ENCODE measurements around the gene PRPS1L1.

PRPS1L1 gene

DNA sequence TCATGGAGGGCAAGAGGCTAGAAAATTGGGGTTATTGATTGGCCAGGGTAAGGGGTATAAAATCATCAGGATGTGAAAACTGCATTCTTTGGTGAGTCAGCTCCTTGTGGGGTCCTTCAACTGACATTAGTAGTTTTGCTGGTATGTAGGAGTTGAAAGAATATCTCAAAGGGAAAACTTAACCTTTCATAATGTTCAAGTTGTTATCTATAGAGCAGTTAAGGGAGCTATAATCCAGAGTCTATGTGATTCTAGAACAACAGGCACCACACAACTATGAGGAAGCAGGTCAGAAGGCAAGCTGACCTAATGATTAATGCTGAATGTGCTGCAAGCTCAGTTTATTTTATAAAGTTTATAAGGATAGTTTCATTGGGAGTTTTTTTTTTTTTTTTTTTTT, 13.7 kb downstream of the PRPS1L1 start:
- DNase-seq (ENCODE audit: low read depth): no peak

DNA sequence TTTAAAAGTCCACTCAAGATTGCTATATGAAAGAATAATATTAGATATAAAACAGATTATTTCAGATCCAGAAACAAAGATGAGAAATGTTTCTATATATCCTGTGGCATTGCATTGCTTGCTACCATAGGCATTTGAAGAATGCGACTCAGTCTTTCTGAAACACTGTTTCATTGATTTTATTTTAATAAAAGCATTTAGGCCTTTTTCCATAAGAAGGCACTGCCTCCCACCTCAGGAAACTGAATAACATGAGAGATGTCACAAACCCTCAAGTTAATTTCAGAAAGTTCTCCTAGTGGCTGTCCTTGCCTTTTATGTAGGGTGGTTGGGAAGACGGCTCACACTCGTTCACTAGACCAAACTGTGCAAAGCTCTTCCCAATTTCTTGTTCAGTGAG, 23.3 kb downstream of the PRPS1L1 start:
- DNase-seq (ENCODE audit: low read depth): no peak

DNA sequence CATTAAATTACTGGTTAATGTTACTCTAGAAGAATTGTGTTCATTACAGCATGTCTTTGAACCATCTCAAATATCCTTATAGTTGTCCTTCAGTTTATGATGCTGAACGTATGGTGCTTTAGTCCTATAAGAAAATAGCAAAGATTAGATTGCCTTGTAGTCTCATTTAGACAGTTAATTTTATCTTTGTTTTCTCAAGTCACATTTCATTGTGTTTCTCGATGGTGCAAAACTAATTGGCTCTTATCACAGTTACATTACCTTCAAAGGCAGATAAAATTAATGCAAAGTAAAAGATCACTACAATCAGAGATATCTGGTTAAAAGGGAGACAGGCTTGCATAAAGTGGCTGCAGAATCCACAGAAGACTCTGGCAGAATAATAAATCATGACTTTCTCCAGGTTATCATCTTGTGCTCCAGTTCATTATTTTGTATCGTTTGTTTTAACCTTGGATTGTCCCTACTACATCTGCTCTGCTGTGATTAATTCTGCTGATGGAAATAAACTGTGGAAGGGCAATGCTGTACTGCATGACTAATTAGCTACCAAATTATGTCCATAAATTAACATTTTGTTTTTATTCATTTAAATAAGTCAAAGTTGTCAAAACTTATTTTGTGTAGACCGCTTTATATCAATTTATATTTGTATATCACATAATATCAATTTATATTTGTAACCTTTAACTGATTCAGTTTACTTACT, 24.2 kb downstream of the PRPS1L1 start:
- no peak for DNase-seq (ENCODE audit: low read depth)

DNA sequence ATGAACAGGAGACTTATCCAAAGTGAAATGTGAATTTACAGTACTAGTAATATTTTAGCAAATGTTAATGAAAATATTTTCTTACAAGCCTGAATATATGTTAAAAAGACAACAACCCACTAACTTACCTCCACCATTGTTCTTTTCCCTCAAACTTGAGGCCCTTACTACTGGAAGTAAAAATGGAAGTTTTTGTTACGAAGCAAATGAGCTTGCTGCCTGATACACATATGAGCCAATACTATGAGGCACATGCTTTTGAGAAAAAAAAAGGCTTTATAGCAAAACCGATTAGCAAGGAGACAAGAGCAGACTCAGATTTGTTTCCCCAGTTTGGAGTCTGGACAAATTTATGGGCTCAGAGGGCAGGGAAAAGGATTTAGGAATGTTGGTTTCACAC, 29.0 kb downstream of the PRPS1L1 start:
- DNase-seq (ENCODE audit: low read depth): no peak

DNA sequence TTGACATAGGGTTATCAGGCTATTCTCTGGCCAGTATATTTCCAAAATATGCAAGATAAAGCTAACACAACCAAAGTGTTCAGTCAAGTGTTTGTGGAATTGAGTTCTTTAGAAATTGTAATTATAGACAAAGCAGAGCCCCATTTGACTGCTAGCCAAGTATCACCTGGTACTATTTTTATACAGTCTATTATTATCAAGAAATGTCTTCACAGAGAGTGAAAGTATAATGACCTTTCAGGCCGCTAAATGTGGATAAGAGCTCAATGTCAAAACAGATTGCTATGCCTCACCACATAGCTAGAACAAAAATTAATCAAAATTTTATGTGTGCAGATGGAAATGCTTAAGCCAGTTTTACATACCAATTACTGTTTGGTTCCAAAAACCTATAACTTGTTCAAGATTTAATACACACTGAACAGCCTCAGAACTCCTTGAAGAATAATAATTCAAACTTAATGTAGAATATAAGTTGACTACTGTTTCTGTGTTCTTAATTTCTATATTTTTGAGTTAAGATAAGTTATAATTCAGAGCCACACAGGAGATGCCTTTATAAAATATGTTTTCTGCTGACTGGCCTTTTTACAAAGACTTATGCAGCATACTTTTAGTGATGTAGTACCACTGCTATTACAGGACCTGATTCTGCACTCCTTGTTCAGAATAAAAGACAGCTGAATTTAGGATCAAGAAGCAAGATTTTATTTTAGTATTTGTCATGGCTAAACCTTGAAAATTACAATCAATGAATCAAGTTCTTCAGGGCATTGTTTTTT, 31.0 kb downstream of the PRPS1L1 start:
- DNase-seq (ENCODE audit: low read depth): no peak

DNA sequence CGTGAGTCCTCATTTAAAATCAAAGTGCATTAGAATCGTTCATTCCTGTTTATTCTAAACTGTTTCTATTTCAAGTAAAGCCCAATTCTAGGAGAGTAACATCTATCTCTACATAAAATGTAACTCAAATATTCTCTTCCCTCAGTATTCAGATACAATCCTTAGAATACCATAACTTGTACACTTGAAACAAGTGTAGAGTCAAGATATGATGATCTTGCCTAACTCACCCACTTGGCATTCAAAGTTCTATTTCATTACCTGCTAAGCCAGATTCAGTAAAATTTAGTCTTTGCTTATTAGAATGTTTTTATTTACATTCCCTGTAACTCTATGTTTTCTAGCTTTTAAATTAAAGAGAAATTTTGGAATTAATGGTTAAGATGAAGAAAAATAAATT, 31.6 kb downstream of the PRPS1L1 start:
- DNase-seq (ENCODE audit: low read depth): no peak

DNA sequence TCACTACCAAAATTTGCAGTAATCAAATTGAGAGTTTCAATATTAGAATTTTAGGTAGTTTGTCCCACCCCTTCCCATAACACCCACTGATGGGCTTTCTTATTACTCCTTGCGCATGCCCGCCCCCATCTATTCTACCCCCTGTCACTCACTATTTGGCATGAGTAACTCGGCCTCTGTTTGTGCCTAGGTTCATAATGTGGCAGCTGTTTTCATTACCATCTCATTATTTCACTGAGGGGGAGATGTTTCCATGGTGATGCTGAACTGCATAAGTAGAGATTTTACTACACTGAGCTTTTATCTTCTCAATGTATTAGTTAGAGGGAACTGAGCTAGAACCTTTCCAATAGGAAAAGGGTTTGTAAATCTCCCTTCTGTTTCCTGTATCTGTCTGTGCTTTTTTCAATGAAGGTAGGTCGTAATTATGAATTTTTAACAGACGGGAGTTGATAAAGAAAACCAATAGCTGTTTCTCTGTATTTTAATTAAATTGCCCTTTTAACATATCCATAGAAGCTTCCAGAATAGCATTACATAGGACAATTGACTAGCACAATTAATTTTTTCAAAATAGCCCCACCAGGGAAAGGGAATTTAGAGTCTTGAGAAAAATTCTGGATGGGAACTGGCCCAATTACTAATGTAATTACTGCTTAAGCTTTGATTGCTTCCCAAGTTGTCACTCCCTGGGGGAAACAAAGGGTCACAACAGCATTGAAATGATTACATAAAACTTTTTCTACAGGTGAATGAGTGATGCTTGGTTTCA, 33.4 kb downstream of the PRPS1L1 start:
- DNase-seq (ENCODE audit: low read depth): no peak

DNA sequence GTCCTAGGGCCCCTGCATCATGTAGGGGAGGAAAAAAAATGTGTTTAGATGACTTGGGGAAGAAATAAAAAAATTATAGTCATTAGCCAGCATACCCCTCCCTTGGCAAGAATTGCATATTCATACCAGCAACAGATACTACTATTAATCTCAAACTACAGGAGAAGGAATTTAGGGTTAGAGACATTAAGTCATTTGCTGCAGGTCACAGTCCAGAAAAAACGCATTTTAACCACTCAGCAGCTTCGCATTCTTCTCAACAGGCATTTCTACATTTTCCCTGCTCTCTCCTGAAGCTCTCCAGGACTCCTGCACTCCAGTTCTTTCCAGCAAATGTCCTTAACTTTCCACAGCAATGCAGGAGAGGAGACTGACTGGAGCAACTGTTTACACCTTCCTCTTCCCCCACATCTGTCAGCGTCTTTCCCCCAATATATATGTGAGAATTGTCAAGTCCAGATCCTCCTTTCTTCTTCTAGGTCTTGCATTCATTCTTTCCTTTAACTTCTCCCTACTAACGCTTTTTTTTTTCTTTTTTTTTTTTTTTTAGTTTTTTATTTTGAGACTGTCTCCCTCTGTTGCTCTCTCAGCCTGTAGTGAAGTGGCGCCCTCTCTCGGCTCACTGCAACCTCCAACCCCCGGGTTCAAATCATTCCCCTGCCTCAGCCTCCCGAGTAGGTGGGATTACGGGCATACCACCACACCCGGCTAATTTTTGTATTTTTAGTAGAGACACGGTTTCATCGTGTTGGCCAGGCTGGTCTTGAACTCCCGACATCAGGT, 35.6 kb downstream of the PRPS1L1 start:
- DNase-seq (ENCODE audit: low read depth): no peak

DNA sequence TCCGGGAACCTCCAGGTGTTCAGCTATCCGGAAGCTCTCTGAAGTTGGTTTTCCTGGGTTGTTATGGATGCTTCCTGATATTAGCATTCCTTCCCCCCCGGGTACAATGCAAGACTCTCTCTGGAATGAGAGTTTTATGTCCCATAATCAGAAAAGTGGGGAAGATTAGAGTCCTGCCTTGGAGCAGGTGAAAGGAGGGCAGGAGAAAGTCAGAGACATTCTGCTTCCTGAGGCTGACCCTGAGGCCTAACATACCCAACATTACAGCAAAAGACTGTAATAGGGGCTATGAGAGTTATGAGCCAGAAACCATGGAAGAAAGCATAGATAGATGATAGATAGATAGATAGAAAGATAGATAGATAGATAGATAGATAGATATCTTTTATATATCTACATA, 36.9 kb downstream of the PRPS1L1 start:
- DNase-seq (ENCODE audit: low read depth): no peak

DNA sequence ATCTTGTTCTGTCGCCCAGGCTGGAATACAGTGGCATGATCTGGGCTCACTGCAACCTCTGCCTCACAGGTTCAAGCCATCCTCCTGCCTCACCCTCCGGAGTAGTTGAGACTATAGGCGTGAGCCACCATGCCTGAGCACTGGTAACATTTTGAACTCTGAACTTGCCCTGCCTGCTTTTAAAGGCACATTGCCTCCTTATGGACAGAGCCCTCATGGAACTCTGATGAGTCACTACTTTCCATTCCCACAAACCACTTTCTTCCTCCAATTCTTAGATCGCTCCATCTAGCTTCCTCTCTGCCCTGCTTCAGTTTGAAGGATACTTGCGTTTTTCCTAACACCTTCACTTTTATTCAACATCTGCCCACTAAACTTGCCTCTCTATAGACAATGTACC, 38.1 kb downstream of the PRPS1L1 start:
- DNase-seq (ENCODE audit: low read depth): no peak

DNA sequence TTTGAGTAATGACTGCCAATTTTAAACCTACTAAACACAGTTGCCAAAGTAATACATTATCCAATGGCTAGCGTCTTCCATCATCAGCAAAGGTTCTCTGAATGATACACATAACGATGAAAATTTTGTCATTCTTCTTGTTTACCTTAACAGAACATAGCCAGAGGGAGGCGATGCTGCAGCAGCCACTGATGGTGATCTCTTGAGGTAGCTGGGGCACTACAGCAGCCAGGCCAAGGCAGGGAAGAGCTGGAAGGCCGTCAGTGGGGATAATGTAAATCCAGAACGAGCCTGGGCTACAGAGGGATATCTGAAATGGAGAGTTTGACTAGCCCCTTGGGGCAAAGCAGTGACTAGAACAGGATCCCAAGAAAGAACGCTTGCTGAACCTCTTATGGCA, 38.8 kb downstream of the PRPS1L1 start:
- DNase-seq (ENCODE audit: low read depth): no peak

DNA sequence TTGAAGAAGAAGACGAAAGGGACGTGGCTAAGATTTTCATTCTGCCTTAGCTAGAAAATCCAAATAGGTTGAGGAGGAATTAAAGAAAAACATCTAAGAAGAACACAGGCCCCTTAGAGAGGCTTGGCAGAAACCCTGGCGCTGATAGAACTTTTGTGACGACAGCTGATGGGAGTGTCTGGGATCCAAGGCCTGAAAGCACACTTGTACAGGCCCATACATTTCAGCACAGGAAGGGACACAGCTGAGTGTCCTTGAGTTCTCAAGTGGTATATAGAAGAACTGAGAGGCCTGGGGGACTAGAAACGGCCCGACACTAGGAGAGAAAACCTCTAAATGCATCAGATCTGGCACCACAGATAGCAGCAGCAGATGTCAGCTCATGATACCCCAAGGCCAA, 39.5 kb downstream of the PRPS1L1 start:
- no peak for DNase-seq (ENCODE audit: low read depth)

DNA sequence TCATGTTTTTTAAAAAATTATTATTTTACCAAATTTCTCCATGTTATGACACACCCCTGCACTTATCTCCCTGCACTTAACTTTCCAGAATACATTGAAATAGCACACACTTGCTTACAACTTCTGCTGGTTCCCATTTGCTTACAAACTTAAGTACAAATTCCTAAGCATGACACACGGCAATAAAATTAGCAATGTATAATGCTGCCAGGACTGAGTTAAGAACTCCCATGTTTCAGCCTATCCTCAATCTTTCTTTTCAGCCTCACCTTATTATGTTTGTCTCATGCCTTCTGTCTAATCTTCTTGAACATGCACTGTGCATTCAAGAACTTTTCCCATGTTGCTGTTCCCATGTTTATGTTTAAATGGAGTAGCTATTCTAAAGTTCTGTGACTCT, 40.8 kb downstream of the PRPS1L1 start:
- DNase-seq (ENCODE audit: low read depth): peak; percentile 76

DNA sequence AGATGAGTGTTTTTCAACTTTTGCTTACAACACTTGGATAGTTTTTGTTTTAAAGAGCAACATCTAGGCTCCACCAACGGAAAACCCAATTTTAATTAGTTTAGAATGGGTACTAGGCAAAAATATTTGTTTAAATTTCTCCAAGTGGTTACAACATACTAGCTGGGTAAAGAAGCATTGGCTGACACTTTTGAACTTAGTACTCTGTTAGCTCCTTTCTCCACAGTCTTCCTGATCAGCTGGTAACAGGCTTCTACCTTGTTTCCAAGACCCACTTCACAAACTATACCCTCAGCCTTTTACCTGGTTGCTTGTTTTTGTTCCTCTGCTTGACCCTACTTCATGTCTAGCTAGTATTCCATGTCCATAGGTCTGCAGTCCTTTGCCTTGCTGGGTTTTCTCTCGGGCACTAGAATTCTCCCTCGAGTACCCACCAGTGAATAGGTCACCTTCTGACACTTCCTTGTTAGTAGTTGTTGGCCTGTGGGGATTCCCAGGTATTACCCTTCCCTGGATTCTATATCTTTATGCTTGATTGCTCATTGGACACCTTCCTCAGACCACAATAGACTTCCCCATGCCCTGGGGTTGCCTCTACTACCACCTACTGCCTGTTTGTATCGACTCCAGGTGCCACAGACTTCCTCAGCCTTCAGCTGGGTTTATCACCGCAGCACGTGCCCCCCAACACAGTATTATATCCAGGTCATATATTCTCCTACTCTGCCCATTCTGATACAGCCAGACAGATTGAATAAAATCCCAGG, 42.0 kb downstream of the PRPS1L1 start:
- peak; percentile 18 for DNase-seq (ENCODE audit: low read depth)

DNA sequence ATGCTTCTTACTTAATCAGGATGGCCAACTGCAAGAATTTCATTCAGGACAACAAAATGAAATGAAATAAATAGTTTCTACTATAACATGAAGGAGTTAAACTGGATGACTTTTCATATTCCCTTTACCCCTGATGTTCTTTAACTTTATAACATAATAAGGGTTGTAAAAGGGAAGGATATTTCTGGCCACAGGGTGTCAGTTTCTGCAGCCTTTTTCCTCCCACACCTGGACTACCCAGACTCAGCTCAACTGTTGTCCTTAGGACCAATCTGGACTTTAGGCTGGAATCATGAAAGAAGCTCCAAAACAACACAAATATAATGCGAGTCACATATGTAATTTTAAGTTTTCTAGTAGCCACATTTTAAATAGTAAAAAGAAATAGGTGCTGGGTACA, 43.4 kb downstream of the PRPS1L1 start:
- DNase-seq (ENCODE audit: low read depth): no peak

DNA sequence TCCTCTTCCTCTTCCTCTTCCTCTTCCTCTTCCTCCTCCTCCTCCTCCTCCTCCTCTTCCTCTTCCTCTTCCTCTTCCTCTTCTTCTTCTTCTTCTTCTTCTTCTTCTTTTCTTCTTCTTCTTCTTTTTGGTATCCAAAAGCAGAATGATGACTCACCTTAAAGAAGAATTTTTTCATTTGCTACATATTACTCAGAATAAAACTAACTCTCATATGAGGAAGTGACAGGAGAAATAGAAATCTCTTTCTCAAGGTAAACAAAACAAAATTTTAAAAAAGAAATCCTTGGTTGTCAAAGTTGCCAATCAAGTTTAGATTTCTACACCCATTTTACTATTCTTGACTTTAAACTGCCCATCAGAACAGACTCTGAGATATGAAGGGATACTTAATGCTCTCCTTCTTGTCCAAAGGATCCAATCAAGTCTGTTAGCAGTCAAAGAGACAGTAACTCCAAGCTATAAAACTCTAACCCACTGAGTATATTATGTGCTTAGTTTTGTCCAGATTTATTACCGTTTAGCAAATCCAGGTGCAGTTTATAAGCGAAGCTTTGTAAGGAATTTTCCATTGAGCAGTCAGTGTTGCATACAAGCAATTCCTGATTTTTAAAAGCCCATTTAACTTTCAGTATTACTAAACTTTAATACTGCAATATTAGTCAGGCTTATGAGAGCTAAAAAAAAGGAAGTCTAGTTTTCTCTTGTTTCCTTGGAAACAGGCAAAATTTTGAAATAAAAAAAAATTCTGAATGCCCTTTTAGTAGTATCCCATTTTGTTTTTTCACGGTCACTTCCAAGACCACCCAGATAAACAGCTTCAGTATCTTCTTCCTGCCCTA, 44.2 kb downstream of the PRPS1L1 start:
- no peak for DNase-seq (ENCODE audit: low read depth)

DNA sequence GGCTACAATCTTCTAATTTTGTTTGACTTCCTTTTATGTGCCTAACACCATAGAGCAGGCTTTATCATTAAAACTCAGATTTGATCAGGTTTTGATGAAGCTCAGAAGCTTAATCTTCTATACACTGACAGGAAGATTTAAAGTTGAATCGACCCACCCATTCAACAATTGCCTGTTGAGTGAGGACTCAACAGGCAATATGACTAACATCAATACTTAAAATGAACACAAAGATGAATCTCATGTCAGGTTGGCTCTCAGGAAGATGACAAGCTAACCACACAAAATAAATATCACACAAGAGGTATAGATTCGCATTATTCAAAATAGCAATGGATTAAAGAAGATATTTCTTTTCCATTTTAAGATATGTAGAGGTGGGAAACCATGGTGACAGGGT, 50.7 kb downstream of the PRPS1L1 start:
- no peak for DNase-seq (ENCODE audit: low read depth)

Data from fibroblast of gingiva (primary cell).